BJ (cell line): Measurements from ENCODE around the gene NAV2. TPM values are rescaled to one million over a fixed set of nuclear protein-coding genes. Genes with fewer than 3 reads are reported as not detected.
"Not testable (repeated sequence)": the region's sequence is repeated elsewhere in the genome, so short reads cannot be mapped to it uniquely, and the experiment has no call there.

ENCODE experiments used
- CTCF ChIA-PET: fragments of 350-600 bp; formaldehyde crosslinking; extraction: SDS; loops from one replicate; lab custom pipeline; 2021; ENCODE audit warnings: antibody characterized with exemption, inconsistent platforms; lab: Yijun Ruan, JAX
- POLR2A ChIA-PET: fragments of 300-600 bp; sonication (Branson Sonifier 250); formaldehyde crosslinking; extraction: SDS; loops from one replicate; lab custom pipeline; 2021; ENCODE audit warnings: antibody characterized with exemption; lab: Charles Lee
- DNase-seq: peaks from one replicate; pipeline ENCODE4 v3.0.0-alpha.2; 2011; ENCODE audit warnings: low read depth
- H3K27me3 ChIP-seq: 2 replicates; pipeline ENCODE4 v1.6.0; 2011; ENCODE audit warnings: low read length; ENCODE audit not compliant: control insufficient read depth, insufficient read depth
- H3K36me3 ChIP-seq: 2 replicates; pipeline ENCODE4 v1.5.1; 2011; ENCODE audit warnings: low read length; ENCODE audit not compliant: control insufficient read depth, insufficient read depth
- H3K4me3 ChIP-seq: 2 replicates; pipeline ENCODE4 v1.5.1; 2011; ENCODE audit warnings: low read depth, mild to moderate bottlenecking, control low read depth, low read length
- polyA plus RNA-seq: library from polyadenylated mRNA; depleted of rRNA; stranded (reverse); fragments of >200 nt; gene quantifications from 2 replicates; pipeline ENCODE4 v1.2.3, GENCODE V29; 2011
- TF ChIP-seq, protein P1 (sequence below): IDR thresholded peaks from 2 replicates; pipeline ENCODE4 v1.5.1; 2011; ENCODE audit warnings: low read depth, mild to moderate bottlenecking, control low read depth, inconsistent platforms, low read length, moderate library complexity; ENCODE audit not compliant: insufficient read depth

NAV2 gene
- polyA plus RNA-seq, 1 experiment = 6.1 TPM

DNA sequence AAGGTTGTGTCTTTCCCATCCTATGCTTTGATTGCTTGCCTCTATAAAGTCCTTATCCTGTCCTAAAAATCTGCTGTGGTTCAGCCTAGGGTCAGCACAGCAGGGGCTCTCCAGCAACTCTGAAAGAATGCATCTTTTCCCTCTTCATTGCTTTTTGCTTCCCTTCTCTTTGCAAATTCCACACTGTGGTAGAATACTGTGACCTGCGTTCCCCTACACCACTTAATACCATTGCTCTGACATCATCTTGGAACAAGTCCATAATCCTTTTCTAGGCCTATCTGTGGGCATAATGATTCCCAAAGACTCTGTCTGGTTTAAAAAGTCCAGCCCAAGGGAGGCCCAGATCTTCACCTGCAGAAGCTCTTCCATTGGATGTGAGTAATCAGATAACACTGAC is 177.7 kb downstream of the NAV2 start:
- Histone ChIP-seq H3K27me3 (no peaks in the 10 kb centered on the region), H3K36me3 (no peaks in the 10 kb centered on the region), H3K4me3 (no peak overlapping the region)
- ChIA-PET CTCF (interaction anchor here (0.6 to 3.3 kb wide), 4 partner anchors 14 to 326 kb away, joined by 3 to 18 read pairs (median 4); no protein-coding TSS in a partner anchor), POLR2A (no interaction called here)
- DNase-seq = peak; percentile 58
- TF ChIP-seq, protein P1, sequence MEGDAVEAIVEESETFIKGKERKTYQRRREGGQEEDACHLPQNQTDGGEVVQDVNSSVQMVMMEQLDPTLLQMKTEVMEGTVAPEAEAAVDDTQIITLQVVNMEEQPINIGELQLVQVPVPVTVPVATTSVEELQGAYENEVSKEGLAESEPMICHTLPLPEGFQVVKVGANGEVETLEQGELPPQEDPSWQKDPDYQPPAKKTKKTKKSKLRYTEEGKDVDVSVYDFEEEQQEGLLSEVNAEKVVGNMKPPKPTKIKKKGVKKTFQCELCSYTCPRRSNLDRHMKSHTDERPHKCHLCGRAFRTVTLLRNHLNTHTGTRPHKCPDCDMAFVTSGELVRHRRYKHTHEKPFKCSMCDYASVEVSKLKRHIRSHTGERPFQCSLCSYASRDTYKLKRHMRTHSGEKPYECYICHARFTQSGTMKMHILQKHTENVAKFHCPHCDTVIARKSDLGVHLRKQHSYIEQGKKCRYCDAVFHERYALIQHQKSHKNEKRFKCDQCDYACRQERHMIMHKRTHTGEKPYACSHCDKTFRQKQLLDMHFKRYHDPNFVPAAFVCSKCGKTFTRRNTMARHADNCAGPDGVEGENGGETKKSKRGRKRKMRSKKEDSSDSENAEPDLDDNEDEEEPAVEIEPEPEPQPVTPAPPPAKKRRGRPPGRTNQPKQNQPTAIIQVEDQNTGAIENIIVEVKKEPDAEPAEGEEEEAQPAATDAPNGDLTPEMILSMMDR = no peak

DNA sequence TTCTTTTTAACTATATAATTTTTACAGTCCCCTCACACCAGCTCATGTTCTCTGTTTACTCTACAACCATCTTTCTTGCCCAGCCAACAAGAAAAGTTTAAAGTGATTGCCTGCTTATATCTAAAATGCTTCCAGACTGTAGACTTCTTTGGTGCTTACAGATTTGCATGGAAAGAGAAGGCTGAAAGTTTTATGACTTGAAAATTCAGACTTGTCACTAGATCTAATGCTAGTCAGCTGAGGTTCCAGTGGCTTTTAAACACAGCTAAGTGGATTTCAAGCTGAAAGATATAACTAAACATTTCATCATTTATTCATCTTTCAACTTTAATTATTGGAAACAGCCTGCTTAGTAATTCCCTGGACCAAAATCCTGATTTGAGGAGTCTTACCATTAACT is 178.4 kb downstream of the NAV2 start:
- DNase-seq = peak; percentile 65
- TF ChIP-seq, protein P1 = no peak
- H3K36me3 ChIP-seq = no peaks in the 10 kb centered on the region
- POLR2A ChIA-PET = no interaction called here
- CTCF ChIA-PET = interaction anchor here (0.9 to 3.3 kb wide), 3 partner anchors 13 to 327 kb away, joined by 3 to 18 read pairs (median 4); no protein-coding TSS in a partner anchor
- no peak overlapping the region for H3K4me3 ChIP-seq
- no peaks in the 10 kb centered on the region for H3K27me3 ChIP-seq

DNA sequence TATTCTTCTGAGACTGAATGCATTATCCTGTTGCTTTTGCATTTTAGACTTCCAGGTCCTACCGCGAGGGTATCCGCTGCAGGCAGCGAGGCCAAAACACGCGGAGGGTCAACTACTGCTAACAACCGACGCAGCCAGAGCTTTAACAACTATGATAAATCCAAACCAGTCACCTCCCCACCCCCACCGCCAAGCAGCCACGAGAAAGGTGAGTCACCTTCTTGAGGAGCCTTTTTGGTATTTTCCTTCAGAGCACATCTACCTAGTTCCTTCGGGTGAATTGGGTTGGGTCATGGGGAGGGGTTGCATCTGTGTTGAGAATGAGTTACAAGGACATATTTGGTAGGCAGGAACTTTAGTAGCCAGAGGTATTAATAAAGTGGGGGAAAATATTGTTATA is 179.8 kb downstream of the NAV2 start:
- POLR2A ChIA-PET = no interaction called here
- Histone ChIP-seq H3K27me3 (no peaks in the 10 kb centered on the region), H3K36me3 (no peaks in the 10 kb centered on the region), H3K4me3 (no peak overlapping the region)
- CTCF ChIA-PET = interaction anchor here (0.6 to 1.5 kb wide), 6 partner anchors 9 to 569 kb away, joined by 3 to 4 read pairs (median 3); no protein-coding TSS in a partner anchor
- TF ChIP-seq, protein P1 = no peak
- no peak for DNase-seq

DNA sequence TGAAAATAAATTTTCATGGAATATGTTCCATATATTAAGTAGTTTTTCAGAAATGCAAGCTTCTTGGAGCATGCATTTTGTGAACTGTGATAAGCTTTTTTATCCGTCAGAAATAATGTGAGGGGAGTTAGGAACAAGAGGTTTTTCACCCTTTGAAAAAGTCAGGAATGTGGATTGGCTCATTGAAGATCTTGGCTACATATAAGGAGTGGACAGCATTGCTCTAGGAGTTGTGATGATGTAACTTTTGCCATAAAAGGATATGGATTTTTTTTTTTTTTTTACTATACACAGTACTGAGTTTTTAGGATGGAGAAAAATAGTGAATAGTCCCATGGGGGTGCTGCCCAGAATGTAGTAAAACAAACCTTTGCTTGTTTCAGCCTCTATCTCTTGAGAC is 180.2 kb downstream of the NAV2 start:
- Histone ChIP-seq H3K4me3 (no peak overlapping the region), H3K27me3 (no peaks in the 10 kb centered on the region), H3K36me3 (no peaks in the 10 kb centered on the region)
- ChIA-PET POLR2A (no interaction called here), CTCF (interaction anchor here (1.0 to 1.5 kb wide), 4 partner anchors 8 to 445 kb away, joined by 3 read pairs; no protein-coding TSS in a partner anchor)
- TF ChIP-seq, protein P1 = no peak
- DNase-seq = no peak

DNA sequence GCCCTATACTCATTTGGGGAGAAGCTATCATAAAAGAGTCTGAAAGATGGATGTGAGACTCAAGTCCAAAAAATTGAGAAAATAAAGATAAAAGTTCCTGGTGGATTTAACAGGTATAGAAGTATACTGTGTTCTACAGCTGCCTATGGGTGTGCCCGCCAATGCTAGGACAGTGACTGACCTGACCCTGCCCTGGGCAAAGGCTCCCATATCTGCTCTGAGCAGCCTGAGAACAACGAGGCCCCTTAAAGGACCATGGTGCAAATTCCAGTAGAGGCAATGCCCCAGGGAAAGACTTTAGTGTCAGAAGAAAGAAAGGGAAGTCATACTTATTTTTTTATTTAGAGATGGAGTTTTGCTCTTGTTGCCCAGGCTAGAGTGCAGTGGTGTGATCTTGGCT is 181.8 kb downstream of the NAV2 start:
- TF ChIP-seq, protein P1 = no peak
- ChIA-PET CTCF (interaction anchor here (0.7 to 1.2 kb wide), 3 partner anchors 10 to 337 kb away, joined by 3 read pairs; no protein-coding TSS in a partner anchor), POLR2A (no interaction called here)
- no peak for DNase-seq
- Histone ChIP-seq H3K4me3 (no peak overlapping the region), H3K27me3 (no peaks in the 10 kb centered on the region), H3K36me3 (no peaks in the 10 kb centered on the region)

DNA sequence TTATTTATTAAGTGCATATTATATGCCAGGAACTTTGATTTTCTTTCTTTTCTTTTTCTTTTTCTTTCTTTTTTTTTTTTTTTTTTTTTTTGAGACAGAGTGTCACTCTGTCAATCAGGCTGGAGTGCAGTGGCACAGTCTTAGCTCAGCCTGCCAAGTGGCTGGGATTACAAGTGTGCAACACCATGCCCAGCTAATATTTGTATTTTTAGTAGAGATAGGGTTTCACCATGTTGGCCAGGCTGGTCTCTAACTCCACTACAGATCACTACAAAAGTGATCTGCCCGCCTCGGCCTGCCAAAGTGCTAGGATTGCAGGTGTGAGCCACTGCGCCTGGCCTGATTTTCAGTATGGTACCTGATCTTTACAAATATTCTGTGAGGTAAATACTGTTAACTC is 182.4 kb downstream of the NAV2 start:
- H3K4me3 ChIP-seq, POLR2A ChIA-PET, DNase-seq, H3K36me3 ChIP-seq, H3K27me3 ChIP-seq: not testable (repeated sequence)
- CTCF ChIA-PET = interaction anchor here (1.2 kb wide), 1 partner anchor 338 kb away, joined by 3 read pairs; no protein-coding TSS in a partner anchor
